ENCODE measurements around the gene POGZ. TPM values are rescaled to one million over a fixed set of nuclear protein-coding genes. Genes with fewer than 3 reads are reported as not detected.

POGZ gene
- total and polyA plus RNA-seq, 2 of the 13 experiments (the other 11 are each of a cell fraction or from before 2014, with no cell fraction given), result 15.3 to 45.6 TPM

GRCh38 chr1:151459331-151460046 is at the start of gene POGZ (continued):
- TF ChIP-seq ZNF18 (CRISPR knock-in tag; IDR thresholded peaks at IDR 0.05; ENCODE audit: insufficient replicate concordance), result no peak
- TF ChIP-seq NFE2 (CRISPR knock-in tag; IDR thresholded peaks at IDR 0.05), result no peak
- no peak for TF ChIP-seq E2F2 (CRISPR knock-in tag; IDR thresholded peaks at IDR 0.05; ENCODE audit: borderline replicate concordance)
- no peak for TF ChIP-seq ZNF414 (CRISPR knock-in tag; IDR thresholded peaks at IDR 0.05)
- no peak for TF ChIP-seq NR2F6 (IDR thresholded peaks at IDR 0.05)
- no peak for TF ChIP-seq NR2F6 (CRISPR knock-in tag; IDR thresholded peaks at IDR 0.05)
- TF ChIP-seq RBM39 (IDR thresholded peaks at IDR 0.05; ENCODE audit: low read depth, low read length, poor library complexity, severe bottlenecking), result no peak
- no peak for TF ChIP-seq FOXK2 (IDR thresholded peaks at IDR 0.05)
- TF ChIP-seq ZNF180 (CRISPR knock-in tag; IDR thresholded peaks at IDR 0.05; ENCODE audit: borderline replicate concordance, low read depth), result no peak
- no peak for TF ChIP-seq TSC22D2 (CRISPR knock-in tag; IDR thresholded peaks at IDR 0.05; ENCODE audit: borderline replicate concordance)
- TF ChIP-seq ZBTB40 (IDR thresholded peaks at IDR 0.05), result no peak
- TF ChIP-seq ZBTB40 (CRISPR knock-in tag; IDR thresholded peaks at IDR 0.05), result no peak
- TF ChIP-seq MED13 (CRISPR knock-in tag; IDR thresholded peaks at IDR 0.05), result no peak
- TF ChIP-seq ZNF615 (CRISPR knock-in tag; IDR thresholded peaks at IDR 0.05; ENCODE audit: borderline replicate concordance), result no peak
- TF ChIP-seq ZNF362 (CRISPR knock-in tag; IDR thresholded peaks at IDR 0.05; ENCODE audit: borderline replicate concordance), result no peak
- peak; percentile 90 for TF ChIP-seq EHMT2 (IDR thresholded peaks at IDR 0.05; ENCODE audit: borderline replicate concordance, low read depth, low read length)

Data from HepG2 (cell line).